ENCODE data around the gene TRIM39. TPM values are rescaled to one million over a fixed set of nuclear protein-coding genes. Genes with fewer than 3 reads are reported as not detected.

TRIM39 gene
- total and polyA plus RNA-seq, 10 donors = 6.9 to 24.5 (median 17.0) TPM

GRCh38 chr6:30327232-30327746 lies 562 bp downstream of the TRIM39 start:
- Histone ChIP-seq H3K4me3 (peak overlapping the region; percentile 69 to 97 (median 92)), H3K27ac (peak overlapping the region; percentile 96 to 100 (median 99)), H3K36me3 (peaks cover 0 to 35% (median 29%) of the 10 kb centered on the region in 6 donors), H3K4me1 (peaks cover 23 to 74% (median 47%) of the 10 kb centered on the region in 6 donors), H3K9me3 (no peaks in the 10 kb centered on the region), H3K27me3 (replicated peaks in 1 of 7) (no peaks in the 10 kb centered on the region)
- intact Hi-C loops (cut with DNase I; ENCODE audit: low total_unique reads) = no loop called here
- DNase-seq = no peak
- TF ChIP-seq POLR2A (IDR thresholded peaks at IDR 0.05) (no peak), CTCF (IDR thresholded peaks at IDR 0.05 in 8 of 11, conservative IDR thresholded peaks at IDR 0.05 in 3 of 11) (no peak), POLR2AphosphoS5 (IDR thresholded peaks at IDR 0.05) (no peak)
- 2 to 5% (median 4%) methylated on average over 17 of the region's 17 CpGs for WGBS, 5 donors

GRCh38 chr6:30328397-30328796 lies 1.7 kb downstream of the TRIM39 start:
- H3K4me1 ChIP-seq = peaks cover 22 to 63% (median 38%) of the 10 kb centered on the region in 6 donors
- H3K27ac ChIP-seq = peak overlapping the region in 3 of 8 donors; percentile 77 to 100 (median 83)
- H3K9me3 ChIP-seq = no peaks in the 10 kb centered on the region
- intact Hi-C loops (cut with DNase I; ENCODE audit: low total_unique reads) = no loop called here
- H3K27me3 ChIP-seq (replicated peaks in 1 of 7) = no peaks in the 10 kb centered on the region
- no peak for DNase-seq
- H3K36me3 ChIP-seq = peaks cover 0 to 46% (median 30%) of the 10 kb centered on the region in 6 donors
- no peak for TF ChIP-seq POLR2AphosphoS5 (IDR thresholded peaks at IDR 0.05)
- TF ChIP-seq CTCF (IDR thresholded peaks at IDR 0.05 in 8 of 11, conservative IDR thresholded peaks at IDR 0.05 in 3 of 11) = no peak
- no peak for TF ChIP-seq POLR2A (IDR thresholded peaks at IDR 0.05)
- H3K4me3 ChIP-seq = peak overlapping the region in 1 of 8 donors; percentile 77

- peaks cover 0 to 55% (median 38%) of the 10 kb centered on the region in 6 donors for H3K36me3 ChIP-seq
- peaks cover 12 to 54% (median 29%) of the 10 kb centered on the region in 6 donors for H3K4me1 ChIP-seq
- intact Hi-C loops (cut with DNase I; ENCODE audit: low total_unique reads) = no loop called here
- peak overlapping the region in 1 of 8 donors; percentile 27 for H3K4me3 ChIP-seq
- no peaks in the 10 kb centered on the region for H3K9me3 ChIP-seq
- no peaks in the 10 kb centered on the region for H3K27me3 ChIP-seq (replicated peaks in 1 of 7)
- TF ChIP-seq POLR2AphosphoS5 (IDR thresholded peaks at IDR 0.05) = peak; percentile 13 to 62 (median 31)
- no peak for TF ChIP-seq CTCF (IDR thresholded peaks at IDR 0.05 in 8 of 11, conservative IDR thresholded peaks at IDR 0.05 in 3 of 11)
- TF ChIP-seq POLR2A (IDR thresholded peaks at IDR 0.05) = no peak
- peak overlapping the region in 7 of 8 donors; percentile 9 to 100 (median 77) for H3K27ac ChIP-seq
- 64 to 93% (median 81%) methylated on average over 6 to 12 of the region's 12 CpGs for WGBS, 5 donors
- peak; percentile 90 for DNase-seq
Measured at GRCh38 chr6:30329331-30329730, 2.6 kb downstream of the TRIM39 start.

- Histone ChIP-seq H3K27ac (no peak overlapping the region), H3K4me3 (no peak overlapping the region), H3K9me3 (no peaks in the 10 kb centered on the region), H3K27me3 (replicated peaks in 1 of 7) (no peaks in the 10 kb centered on the region), H3K4me1 (peaks cover 0 to 36% (median 12%) of the 10 kb centered on the region in 6 donors), H3K36me3 (peaks cover 2 to 82% (median 55%) of the 10 kb centered on the region in 6 donors)
- intact Hi-C loops (cut with DNase I; ENCODE audit: low total_unique reads) = no loop called here
- TF ChIP-seq CTCF (IDR thresholded peaks at IDR 0.05 in 8 of 11, conservative IDR thresholded peaks at IDR 0.05 in 3 of 11) (no peak), POLR2AphosphoS5 (IDR thresholded peaks at IDR 0.05) (no peak), POLR2A (IDR thresholded peaks at IDR 0.05) (no peak)
- WGBS, 5 donors = 89 to 99% (median 96%) methylated on average over 3 of the region's 3 CpGs
- no peak for DNase-seq
Measured at GRCh38 chr6:30331981-30332380, 5.3 kb downstream of the TRIM39 start.

Measured in spleen (tissue), 11 donors.